SK-N-SH (cell line): ENCODE data around the gene TLNRD1.

Source experiments
- TEAD4 ChIP-seq: IDR thresholded peaks from 2 replicates; pipeline ENCODE4 v1.4.0; 2012; ENCODE audit warnings: mild to moderate bottlenecking, borderline replicate concordance; ENCODE audit not compliant: insufficient read depth
- TF ChIP-seq, protein P1 (sequence below): fragments of 200-600 bp; sonication (generic); IDR thresholded peaks from 2 replicates; pipeline ENCODE4 v1.6.1; 2017; ENCODE audit warnings: antibody characterized with exemption, mild to moderate bottlenecking, moderate library complexity

DNA sequence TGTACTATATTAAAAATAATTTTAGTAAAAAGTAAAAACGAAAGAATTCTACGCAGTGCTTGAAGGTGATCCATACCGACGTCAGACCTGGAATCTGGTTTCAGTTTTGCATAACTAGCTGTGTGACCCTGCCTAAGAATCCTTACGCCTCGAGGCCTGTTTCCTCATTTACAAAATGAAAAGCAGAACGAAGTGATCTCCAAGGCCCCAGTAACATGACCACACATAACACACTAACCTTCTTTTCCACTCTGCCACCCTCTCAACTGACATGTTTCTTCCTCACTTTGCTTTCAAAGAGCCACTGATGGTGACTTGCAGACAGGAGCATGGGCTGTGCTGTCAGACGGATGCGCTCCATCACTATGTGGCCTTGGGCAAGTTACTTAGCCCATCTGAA is 15.9 kb upstream of the TLNRD1 start:
- TF ChIP-seq TEAD4 = no peak
- TF ChIP-seq, protein P1, sequence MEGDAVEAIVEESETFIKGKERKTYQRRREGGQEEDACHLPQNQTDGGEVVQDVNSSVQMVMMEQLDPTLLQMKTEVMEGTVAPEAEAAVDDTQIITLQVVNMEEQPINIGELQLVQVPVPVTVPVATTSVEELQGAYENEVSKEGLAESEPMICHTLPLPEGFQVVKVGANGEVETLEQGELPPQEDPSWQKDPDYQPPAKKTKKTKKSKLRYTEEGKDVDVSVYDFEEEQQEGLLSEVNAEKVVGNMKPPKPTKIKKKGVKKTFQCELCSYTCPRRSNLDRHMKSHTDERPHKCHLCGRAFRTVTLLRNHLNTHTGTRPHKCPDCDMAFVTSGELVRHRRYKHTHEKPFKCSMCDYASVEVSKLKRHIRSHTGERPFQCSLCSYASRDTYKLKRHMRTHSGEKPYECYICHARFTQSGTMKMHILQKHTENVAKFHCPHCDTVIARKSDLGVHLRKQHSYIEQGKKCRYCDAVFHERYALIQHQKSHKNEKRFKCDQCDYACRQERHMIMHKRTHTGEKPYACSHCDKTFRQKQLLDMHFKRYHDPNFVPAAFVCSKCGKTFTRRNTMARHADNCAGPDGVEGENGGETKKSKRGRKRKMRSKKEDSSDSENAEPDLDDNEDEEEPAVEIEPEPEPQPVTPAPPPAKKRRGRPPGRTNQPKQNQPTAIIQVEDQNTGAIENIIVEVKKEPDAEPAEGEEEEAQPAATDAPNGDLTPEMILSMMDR = no peak
